Karpas-422 (cell line): ENCODE measurements around the gene PLA2G4B. TPM values are rescaled to one million over a fixed set of nuclear protein-coding genes. Genes with fewer than 3 reads are reported as not detected.

ENCODE experiments used
- DNase-seq: peaks from one replicate; pipeline ENCODE4 v3.0.0-alpha.2; 2015
- H2AFZ ChIP-seq: fragments of 200-600 bp; sonication (generic); 2 replicates; pipeline ENCODE4 v1.6.1; 2014; ENCODE audit warnings: antibody characterized with exemption, low read length, mixed read lengths
- H3K27ac ChIP-seq: fragments of 200-600 bp; sonication (generic); 2 replicates; pipeline ENCODE4 v1.5.1; 2014; ENCODE audit warnings: mild to moderate bottlenecking, low read length, moderate library complexity
- H3K27me3 ChIP-seq: fragments of 200-600 bp; sonication (generic); 2 replicates; pipeline ENCODE4 v1.6.1; 2014; ENCODE audit warnings: low read length, mixed read lengths
- H3K36me3 ChIP-seq: fragments of 200-600 bp; sonication (generic); 2 replicates; pipeline ENCODE4 v1.6.1; 2014; ENCODE audit warnings: low read length, mixed read lengths; ENCODE audit not compliant: insufficient read depth
- H3K4me1 ChIP-seq: fragments of 200-600 bp; sonication (generic); 2 replicates; pipeline ENCODE4 v1.6.1; 2014; ENCODE audit warnings: mild to moderate bottlenecking, low read length, mixed read lengths
- H3K4me2 ChIP-seq: fragments of 200-600 bp; sonication (generic); 2 replicates; pipeline ENCODE4 v1.6.1; 2014; ENCODE audit warnings: low read length, low read depth, mild to moderate bottlenecking; ENCODE audit not compliant: poor library complexity, severe bottlenecking
- H3K4me3 ChIP-seq: fragments of 200-600 bp; sonication (generic); 2 replicates; pipeline ENCODE4 v1.5.1; 2014; ENCODE audit warnings: mild to moderate bottlenecking, antibody characterized with exemption, low read length, mixed read lengths
- H3K79me2 ChIP-seq: fragments of 200-600 bp; sonication (generic); 2 replicates; pipeline ENCODE4 v1.6.1; 2014; ENCODE audit warnings: mild to moderate bottlenecking, low read length, mixed read lengths
- H3K9ac ChIP-seq: fragments of 200-600 bp; sonication (generic); 2 replicates; pipeline ENCODE4 v1.6.0; 2014; ENCODE audit warnings: low read length
- H3K9me2 ChIP-seq: fragments of 200-600 bp; sonication (generic), shearing (Covaris generic); replicated peaks from 2 replicates; pipeline ENCODE4 v1.6.0; 2014; ENCODE audit warnings: mild to moderate bottlenecking, low read length, moderate library complexity; ENCODE audit not compliant: insufficient read depth
- H3K9me3 ChIP-seq: fragments of 300-700, 200-600 bp; sonication (generic); 2 replicates; pipeline ENCODE4 v1.6.1; 2014; ENCODE audit warnings: low read length, mixed read lengths
- H4K20me1 ChIP-seq: fragments of 200-600 bp; sonication (generic); 2 replicates; pipeline ENCODE4 v1.6.1; 2014; ENCODE audit warnings: mild to moderate bottlenecking, antibody characterized with exemption, low read length, low read depth; ENCODE audit not compliant: insufficient read depth
- total RNA-seq: library from RNA; depleted of rRNA; stranded (reverse); fragments of >200 nt; shearing (Covaris generic); gene quantifications from 2 replicates; pipeline ENCODE4 v1.2.3, GENCODE V29; 2014; ENCODE audit warnings: low replicate concordance

The PLA2G4B gene
- total RNA-seq, 1 experiment from 2014 or later = 2.2 TPM

- Histone ChIP-seq H4K20me1 (no peaks in the 10 kb centered on the region), H3K9ac (no peak overlapping the region), H3K9me3 (no peaks in the 10 kb centered on the region), H3K27me3 (no peaks in the 10 kb centered on the region), H3K9me2 (no peaks in the 10 kb centered on the region), H3K36me3 (no peaks in the 10 kb centered on the region), H3K4me1 (no peaks in the 10 kb centered on the region), H3K27ac (no peak overlapping the region), H3K79me2 (no peaks in the 10 kb centered on the region), H2AFZ (no peak overlapping the region), H3K4me2 (no peak overlapping the region), H3K4me3 (no peak overlapping the region)
- no peak for DNase-seq
Observed at GRCh38 chr15:41852736-41853590, 14.3 kb downstream of the PLA2G4B start.

- no peak for DNase-seq
- no peaks in the 10 kb centered on the region for H4K20me1 ChIP-seq
- no peaks in the 10 kb centered on the region for H3K4me1 ChIP-seq
- no peak overlapping the region for H3K4me3 ChIP-seq
- H3K27ac ChIP-seq = no peak overlapping the region
- no peak overlapping the region for H2AFZ ChIP-seq
- no peaks in the 10 kb centered on the region for H3K36me3 ChIP-seq
- no peaks in the 10 kb centered on the region for H3K9me3 ChIP-seq
- H3K9me2 ChIP-seq = no peaks in the 10 kb centered on the region
- H3K79me2 ChIP-seq = no peaks in the 10 kb centered on the region
- H3K27me3 ChIP-seq = no peaks in the 10 kb centered on the region
- no peak overlapping the region for H3K4me2 ChIP-seq
- H3K9ac ChIP-seq = no peak overlapping the region
Observed at GRCh38 chr15:41853831-41854230, 15.2 kb downstream of the PLA2G4B start.

DNA sequence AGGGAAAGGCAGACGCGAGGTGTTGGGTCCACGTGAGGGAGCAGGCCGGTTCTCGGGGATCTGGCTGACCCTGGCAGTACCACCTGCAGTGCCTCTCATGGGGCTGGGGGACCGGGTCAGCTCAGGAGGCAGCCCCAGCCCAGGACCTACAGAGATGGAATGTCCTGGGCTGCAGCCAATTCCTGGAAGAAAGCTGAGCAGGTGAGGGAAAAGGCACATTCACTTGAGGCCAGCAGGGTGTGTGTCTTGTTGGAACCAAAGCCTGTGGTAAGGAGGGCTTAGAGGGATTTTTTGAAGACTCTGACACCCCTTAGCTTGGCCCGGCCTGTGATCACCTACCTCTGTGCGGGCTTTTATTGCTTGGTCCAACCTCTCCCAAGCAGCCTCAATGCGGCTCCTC lies 15.8 kb downstream of the PLA2G4B start:
- Histone ChIP-seq H3K36me3 (no peaks in the 10 kb centered on the region), H3K9me2 (no peaks in the 10 kb centered on the region), H3K79me2 (no peaks in the 10 kb centered on the region), H3K4me1 (no peaks in the 10 kb centered on the region), H3K27me3 (no peaks in the 10 kb centered on the region), H3K9me3 (no peaks in the 10 kb centered on the region), H3K9ac (no peak overlapping the region), H2AFZ (no peak overlapping the region), H3K4me3 (no peak overlapping the region), H4K20me1 (no peaks in the 10 kb centered on the region), H3K27ac (no peak overlapping the region), H3K4me2 (no peak overlapping the region)
- DNase-seq = no peak

GRCh38 chr15:41855261-41855961 lies 16.8 kb downstream of the PLA2G4B start:
- DNase-seq = no peak
- H3K4me2 ChIP-seq = no peak overlapping the region
- H3K79me2 ChIP-seq = no peaks in the 10 kb centered on the region
- H3K9me3 ChIP-seq = no peaks in the 10 kb centered on the region
- H3K4me1 ChIP-seq = no peaks in the 10 kb centered on the region
- H4K20me1 ChIP-seq = no peaks in the 10 kb centered on the region
- no peaks in the 10 kb centered on the region for H3K9me2 ChIP-seq
- no peak overlapping the region for H3K9ac ChIP-seq
- no peak overlapping the region for H3K4me3 ChIP-seq
- H2AFZ ChIP-seq = no peak overlapping the region
- no peaks in the 10 kb centered on the region for H3K27me3 ChIP-seq
- H3K36me3 ChIP-seq = no peaks in the 10 kb centered on the region
- H3K27ac ChIP-seq = no peak overlapping the region

DNA sequence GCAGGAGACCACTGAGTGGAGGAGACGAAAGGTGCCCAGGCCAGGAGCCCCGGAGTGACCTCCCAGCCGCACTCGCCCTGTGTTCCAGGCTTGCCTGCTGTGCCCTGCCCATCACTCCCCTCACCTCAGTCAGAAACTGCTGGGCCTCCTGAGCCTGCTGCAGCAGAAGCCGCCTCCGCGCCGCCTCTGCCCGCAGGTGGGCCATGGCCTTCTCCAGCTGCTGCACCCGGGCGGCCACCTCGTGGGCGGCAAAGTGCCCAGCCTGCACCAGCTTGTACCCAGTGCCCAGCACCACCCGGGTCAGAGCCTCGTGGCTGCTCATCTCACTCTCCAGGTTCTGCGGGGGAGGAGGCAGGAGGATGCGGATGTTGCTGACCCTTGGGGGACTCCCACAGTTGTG lies 17.6 kb downstream of the PLA2G4B start:
- no peak for DNase-seq
- no peaks in the 10 kb centered on the region for H3K4me1 ChIP-seq
- no peak overlapping the region for H2AFZ ChIP-seq
- H3K27ac ChIP-seq = no peak overlapping the region
- H3K9ac ChIP-seq = no peak overlapping the region
- no peaks in the 10 kb centered on the region for H3K36me3 ChIP-seq
- no peaks in the 10 kb centered on the region for H3K27me3 ChIP-seq
- no peaks in the 10 kb centered on the region for H4K20me1 ChIP-seq
- no peak overlapping the region for H3K4me3 ChIP-seq
- no peaks in the 10 kb centered on the region for H3K9me2 ChIP-seq
- no peaks in the 10 kb centered on the region for H3K79me2 ChIP-seq
- H3K9me3 ChIP-seq = no peaks in the 10 kb centered on the region
- no peak overlapping the region for H3K4me2 ChIP-seq

GRCh38 chr15:41856716-41857115 lies 18.1 kb downstream of the PLA2G4B start:
- H3K9ac ChIP-seq = no peak overlapping the region
- no peaks in the 10 kb centered on the region for H3K79me2 ChIP-seq
- DNase-seq = no peak
- no peaks in the 10 kb centered on the region for H4K20me1 ChIP-seq
- H3K4me3 ChIP-seq = no peak overlapping the region
- no peaks in the 10 kb centered on the region for H3K4me1 ChIP-seq
- no peak overlapping the region for H2AFZ ChIP-seq
- no peaks in the 10 kb centered on the region for H3K36me3 ChIP-seq
- no peak overlapping the region for H3K4me2 ChIP-seq
- H3K27ac ChIP-seq = no peak overlapping the region
- no peaks in the 10 kb centered on the region for H3K9me2 ChIP-seq
- H3K9me3 ChIP-seq = no peaks in the 10 kb centered on the region
- H3K27me3 ChIP-seq = no peaks in the 10 kb centered on the region

- Histone ChIP-seq H3K27me3 (no peaks in the 10 kb centered on the region), H2AFZ (no peak overlapping the region), H3K4me3 (no peak overlapping the region), H3K79me2 (no peaks in the 10 kb centered on the region), H4K20me1 (no peaks in the 10 kb centered on the region), H3K9ac (no peak overlapping the region), H3K36me3 (no peaks in the 10 kb centered on the region), H3K9me3 (no peaks in the 10 kb centered on the region), H3K9me2 (no peaks in the 10 kb centered on the region), H3K27ac (no peak overlapping the region), H3K4me1 (no peaks in the 10 kb centered on the region), H3K4me2 (no peak overlapping the region)
- no peak for DNase-seq
Observed at GRCh38 chr15:41857316-41857715, 18.7 kb downstream of the PLA2G4B start.

DNA sequence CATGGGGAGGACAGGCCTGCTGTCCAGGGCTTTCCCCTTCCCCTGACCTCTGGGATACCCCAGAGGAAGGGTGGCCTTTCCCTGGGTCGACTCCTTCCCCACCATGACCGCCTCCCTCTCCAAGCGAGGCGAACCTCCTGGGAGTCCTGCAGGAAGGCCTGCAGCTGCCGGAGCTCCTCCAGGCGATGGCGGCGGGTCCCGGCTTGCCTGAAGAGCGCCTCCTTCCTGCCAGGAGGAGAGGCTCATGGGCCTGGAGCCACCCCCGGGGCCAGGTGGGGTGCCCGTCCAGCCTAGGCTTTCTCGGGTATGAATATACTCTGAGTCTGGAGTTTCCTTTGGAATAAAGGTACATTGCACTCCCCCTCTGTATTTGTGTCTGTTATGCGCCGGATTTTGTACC lies 20.1 kb downstream of the PLA2G4B start:
- H3K36me3 ChIP-seq = no peaks in the 10 kb centered on the region
- H3K27me3 ChIP-seq = no peaks in the 10 kb centered on the region
- H3K27ac ChIP-seq = no peak overlapping the region
- no peak for DNase-seq
- H3K4me2 ChIP-seq = no peak overlapping the region
- H4K20me1 ChIP-seq = no peaks in the 10 kb centered on the region
- no peak overlapping the region for H2AFZ ChIP-seq
- H3K9me2 ChIP-seq = no peaks in the 10 kb centered on the region
- no peaks in the 10 kb centered on the region for H3K4me1 ChIP-seq
- no peaks in the 10 kb centered on the region for H3K79me2 ChIP-seq
- no peaks in the 10 kb centered on the region for H3K9me3 ChIP-seq
- H3K4me3 ChIP-seq = no peak overlapping the region
- H3K9ac ChIP-seq = no peak overlapping the region
